ENCODE measurements around the gene TAB2. TPM values are rescaled to one million over a fixed set of nuclear protein-coding genes. Genes with fewer than 3 reads are reported as not detected.

Gene TAB2
- total and polyA plus RNA-seq, 2 of the 8 experiments (the other 6 are each of a cell fraction or from before 2014, with no cell fraction given), result 40.4 to 63.0 TPM

DNA sequence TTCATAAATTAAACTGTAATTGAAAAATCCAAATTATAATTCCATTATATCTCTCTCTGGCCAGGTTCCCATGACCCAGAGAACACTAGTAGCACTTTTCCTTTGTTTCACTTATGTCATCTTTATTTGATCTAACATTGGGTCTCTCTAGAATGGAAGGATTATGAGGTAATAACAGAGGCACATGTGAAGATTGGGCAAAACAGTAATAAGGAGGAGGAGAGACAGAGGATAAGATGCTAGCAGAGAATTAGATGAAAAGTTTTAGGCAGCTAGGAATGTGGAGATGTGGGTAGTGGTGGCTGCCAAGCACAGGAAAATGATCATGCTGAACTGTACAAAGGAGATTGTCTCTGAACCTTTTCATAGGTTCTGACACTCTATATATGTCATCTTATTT, 3.3 kb downstream of the TAB2 start:
- no peak overlapping the region for H4K5ac ChIP-seq (ENCODE audit: insufficient read length, low read depth, low read length)
- peaks cover 3% of the 10 kb centered on the region; the same call in 1 of the 2 replicates for H3K23me2 ChIP-seq (ENCODE audit: low read depth, low read length)
- H3K4me1 ChIP-seq (replicated peaks in 1 of 4; ENCODE audit: control insufficient read depth in 3 of 4, insufficient read depth in 4 of 4, low read length in 3 of 4), result peaks cover 0 to 4% (median 3%) of the 10 kb centered on the region in 4 experiments; a peak in 3 of 7 replicates
- H2AFZ ChIP-seq (ENCODE audit: low read length), result no peak overlapping the region
- no peaks in the 10 kb centered on the region for H3K36me3 ChIP-seq (ENCODE audit: control insufficient read depth in 2 of 4, insufficient read depth in 4 of 4, low read length in 3 of 4)
- CTCF ChIA-PET (ENCODE audit: partially characterized antibody), result interaction anchor here (1.6 to 2.3 kb wide), 2 partner anchors 22 to 111 kb away, joined by 4 to 5 read pairs; no protein-coding TSS in a partner anchor
- no peak overlapping the region for H2AK5ac ChIP-seq (ENCODE audit: low read depth, low read length)
- no peak overlapping the region for H3K23ac ChIP-seq (ENCODE audit: insufficient read length)
- H2BK5ac ChIP-seq (ENCODE audit: low read depth, low read length), result no peak overlapping the region
- H2BK120ac ChIP-seq (replicated peaks; ENCODE audit: low read depth, low read length), result no peak overlapping the region
- DNase-seq (ENCODE audit: low read depth in 1 of 2, low spot score in 2 of 2) (no peak), FAIRE-seq (no peak)
- H4K8ac ChIP-seq (ENCODE audit: extremely low read depth, insufficient read depth, low read length), result no peak overlapping the region
- H2BK20ac ChIP-seq (ENCODE audit: low read length), result no peak overlapping the region
- no peaks in the 10 kb centered on the region for H3K9me3 ChIP-seq (ENCODE audit: insufficient read depth in 2 of 2, low read depth in 1 of 2, low read length in 1 of 2)
- H3K9ac ChIP-seq (replicated peaks in 1 of 4; ENCODE audit: extremely low read depth in 1 of 4, low read depth in 3 of 4, low read length in 3 of 4), result no peak overlapping the region
- no peak overlapping the region for H2BK12ac ChIP-seq (ENCODE audit: low read depth, low read length)
- H4K91ac ChIP-seq (replicated peaks; ENCODE audit: insufficient read length, low read length), result no peak overlapping the region
- no peak overlapping the region for H3K4me3 ChIP-seq (ENCODE audit: extremely low read depth in 1 of 4, insufficient read depth in 2 of 4, low read depth in 3 of 4, low read length in 4 of 4)
- no peak overlapping the region for H3K27ac ChIP-seq (ENCODE audit: low read depth, low read length)
- no peak overlapping the region for H3K14ac ChIP-seq (ENCODE audit: insufficient read length)
- H3K79me1 ChIP-seq (ENCODE audit: low read depth, low read length), result no peaks in the 10 kb centered on the region
- peaks cover 8 to 12% of the 10 kb centered on the region in 2 experiments for H4K20me1 ChIP-seq (replicated peaks in 1 of 2; ENCODE audit: control insufficient read depth in 1 of 2, insufficient read depth in 2 of 2, low read length in 2 of 2)
- H2BK15ac ChIP-seq (ENCODE audit: low read length), result no peak overlapping the region
- no peak overlapping the region; a peak in 1 of 4 replicates for H3K4me2 ChIP-seq (ENCODE audit: insufficient read depth in 1 of 2, low read depth in 2 of 2, low read length in 2 of 2)
- no peak overlapping the region for H3K18ac ChIP-seq (ENCODE audit: extremely low read depth, low read length)
- TF ChIP-seq SAP30 (IDR thresholded peaks at IDR 0.05; ENCODE audit: insufficient read depth, insufficient replicate concordance, low read length), result no peak
- TF ChIP-seq MAFK (IDR thresholded peaks at IDR 0.05; ENCODE audit: low read depth, low read length), result no peak
- no peak for TF ChIP-seq TEAD4 (IDR thresholded peaks at IDR 0.05; ENCODE audit: low read depth, low read length)
- no peak for TF ChIP-seq USF2 (IDR thresholded peaks at IDR 0.05; ENCODE audit: low read length)
- no peak for TF ChIP-seq E2F6 (IDR thresholded peaks at IDR 0.05)
- TF ChIP-seq RNF2 (IDR thresholded peaks at IDR 0.05; ENCODE audit: borderline replicate concordance, low read depth, low read length, missing control alignments, poor library complexity, severe bottlenecking), result no peak
- no peak for TF ChIP-seq BCL11A (IDR thresholded peaks at IDR 0.05; ENCODE audit: low read depth in 2 of 2, low read length in 2 of 2)
- TF ChIP-seq RFX5 (IDR thresholded peaks at IDR 0.05; ENCODE audit: borderline replicate concordance, low read depth, low read length), result no peak
- TF ChIP-seq EZH2 (IDR thresholded peaks at IDR 0.05; ENCODE audit: low read depth, low read length, severe bottlenecking), result no peak
- no peak for TF ChIP-seq PHF8 (conservative IDR thresholded peaks at IDR 0.05; ENCODE audit: low read depth, low read length)
- TF ChIP-seq SP4 (IDR thresholded peaks at IDR 0.05; ENCODE audit: low read length), result no peak
- H3K4ac ChIP-seq (replicated peaks; ENCODE audit: insufficient read length, low read depth, low read length), result no peak overlapping the region
- H3K27me3 ChIP-seq (replicated peaks in 1 of 4; ENCODE audit: control insufficient read depth in 3 of 4, extremely low read depth in 1 of 4, insufficient read depth in 3 of 4, low read length in 3 of 4), result no peaks in the 10 kb centered on the region
- POLR2A ChIA-PET (ENCODE audit: partially characterized antibody), result no interaction called here
- H3K79me2 ChIP-seq (ENCODE audit: control insufficient read depth in 1 of 2, insufficient read depth in 2 of 2, low read length in 2 of 2), result peaks cover 17 to 76% of the 10 kb centered on the region in 2 experiments
- H3K56ac ChIP-seq (replicated peaks; ENCODE audit: insufficient read length, low read depth, low read length), result no peak overlapping the region
